8988T (cell line): ENCODE data around the gene SMIM15.
"Not testable (repeated sequence)": the region's sequence is repeated elsewhere in the genome, so short reads cannot be mapped to it uniquely, and the experiment has no call there.

Experiments
- DNase-seq: peaks from one replicate; pipeline ENCODE4 v3.0.0; 2011

SMIM15 gene, protein sequence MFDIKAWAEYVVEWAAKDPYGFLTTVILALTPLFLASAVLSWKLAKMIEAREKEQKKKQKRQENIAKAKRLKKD

DNA sequence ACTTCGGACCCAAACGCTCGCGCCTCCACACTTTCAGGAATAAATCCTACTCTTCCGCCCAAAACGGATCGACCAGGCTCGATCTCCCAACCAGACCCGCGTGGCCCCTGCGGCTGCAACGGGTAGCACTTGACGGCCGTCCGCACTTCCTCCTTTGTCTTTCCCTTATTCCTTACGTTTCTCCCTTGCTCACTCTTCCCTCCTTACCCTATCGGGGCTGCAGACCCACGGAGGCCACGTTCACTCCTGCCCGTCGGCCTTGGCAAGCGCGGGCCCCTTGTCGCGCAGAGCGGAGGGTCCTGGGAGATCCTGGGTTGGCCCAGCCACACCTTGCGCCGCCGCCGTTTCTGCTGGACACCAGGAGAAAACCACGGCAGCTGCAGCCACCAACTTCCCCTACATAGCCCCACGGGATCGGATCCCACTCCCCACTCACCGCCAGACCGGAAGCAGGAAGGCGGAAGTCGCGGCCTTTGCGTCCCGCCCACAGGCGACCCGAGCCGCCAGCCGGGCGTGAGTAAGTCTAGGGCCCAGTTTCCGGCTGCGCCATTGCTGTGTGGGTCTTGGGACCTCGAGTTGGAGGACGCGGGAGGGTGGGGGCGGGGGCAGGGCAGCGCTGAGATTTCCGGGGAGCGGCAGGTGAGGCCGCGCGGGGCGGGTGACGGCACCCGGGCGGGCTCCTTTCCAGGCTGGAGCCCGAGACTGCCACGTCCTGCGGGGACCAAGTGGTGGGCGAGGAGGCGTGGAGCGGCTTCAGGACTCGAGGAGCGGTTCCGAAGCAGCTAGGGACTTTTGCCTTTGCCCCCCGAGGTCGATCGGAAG lies at the start of gene SMIM15:
Gene SMIM15 (minus strand): TSS at position 459 of the 822 bp plus-strand sequence. CDS start 2,297 bp downstream, outside the sequence.
- DNase-seq = peak; percentile 73

DNA sequence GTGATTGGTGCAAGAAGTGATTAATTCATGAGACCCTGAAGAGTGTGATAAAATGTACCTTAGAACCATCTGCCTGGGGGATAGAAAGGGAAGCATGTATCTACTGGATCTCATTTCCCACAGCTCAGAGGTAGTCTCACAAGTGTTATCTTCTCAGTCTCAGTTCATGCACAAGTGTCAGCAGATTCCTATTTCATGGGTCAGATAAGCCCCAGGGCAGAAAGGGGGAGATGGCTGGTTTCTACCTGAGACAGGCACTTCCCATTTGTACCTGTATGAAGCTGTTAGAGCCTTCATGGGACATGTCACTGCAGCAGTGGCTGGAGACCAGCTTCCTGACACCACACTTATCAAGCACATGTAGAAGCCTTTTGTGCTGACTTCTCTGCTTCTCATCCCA lies 45.6 kb upstream of the SMIM15 start:
- DNase-seq = no peak

DNA sequence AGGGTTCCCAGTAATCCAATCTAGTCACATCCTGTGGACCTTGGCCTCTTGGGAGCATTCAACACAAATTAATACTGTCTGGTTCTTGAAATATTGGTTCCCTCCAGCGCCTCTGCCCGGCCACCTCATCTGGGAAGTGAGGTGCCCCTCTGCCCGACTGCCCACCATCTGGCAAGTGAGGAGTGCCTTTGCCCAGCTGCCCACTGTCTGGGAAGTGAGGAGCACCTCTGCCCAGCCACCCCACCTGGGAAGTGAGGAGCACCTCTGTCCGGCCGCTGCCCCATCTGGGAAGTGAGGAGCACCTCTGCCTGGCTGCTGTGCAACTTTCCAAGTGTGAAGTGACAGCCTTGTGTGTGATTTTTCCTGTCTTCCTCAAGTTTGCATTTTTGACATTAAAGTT lies 42.7 kb upstream of the SMIM15 start:
- no peak for DNase-seq

DNA sequence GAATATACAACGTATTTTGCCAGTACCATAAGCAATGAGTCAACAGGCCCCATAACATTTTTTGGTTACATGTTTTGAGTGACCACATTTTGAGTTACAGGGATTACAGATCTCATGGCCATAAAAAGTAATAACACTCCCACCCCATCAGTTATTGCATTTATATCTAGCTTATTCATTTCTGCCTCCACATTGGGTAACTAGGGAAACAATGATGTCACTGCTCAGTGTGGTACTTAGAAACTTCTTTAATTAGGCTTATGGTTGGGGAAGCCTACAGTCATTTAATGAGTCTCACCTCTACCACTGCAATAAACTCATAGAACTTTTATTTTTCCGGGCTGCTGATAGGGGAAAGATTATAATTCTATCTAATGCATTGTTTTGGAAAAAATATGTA lies 39.9 kb upstream of the SMIM15 start:
- DNase-seq = no peak

DNA sequence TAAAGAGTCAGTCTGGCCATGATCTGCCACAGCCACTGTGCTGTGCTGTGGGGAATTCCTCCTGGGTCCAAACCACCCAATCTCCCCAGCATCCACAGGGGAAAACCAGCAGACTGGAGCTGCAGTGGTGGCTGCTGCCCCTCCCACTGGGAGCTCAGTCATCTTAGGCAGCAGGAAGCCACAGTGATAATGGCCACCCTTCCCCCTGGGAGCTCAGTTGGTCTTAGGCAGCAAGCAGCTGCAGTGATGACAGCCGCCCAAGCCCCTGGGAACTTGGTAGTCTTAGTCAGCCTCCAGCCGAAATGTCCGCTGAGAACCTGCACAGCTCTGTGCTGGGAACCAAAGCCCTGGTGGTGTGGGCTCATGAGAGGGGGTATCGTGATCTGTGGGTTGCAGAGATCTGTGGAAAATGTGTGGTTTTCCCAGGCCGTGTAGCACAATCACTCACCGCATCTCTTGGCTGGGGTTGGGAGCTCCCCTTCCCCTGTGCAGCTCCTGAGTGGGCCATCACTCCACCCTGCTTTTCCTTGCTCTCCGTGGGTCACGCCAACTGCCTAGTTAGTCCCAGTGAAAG lies 38.4 kb upstream of the SMIM15 start:
- DNase-seq = no peak

DNA sequence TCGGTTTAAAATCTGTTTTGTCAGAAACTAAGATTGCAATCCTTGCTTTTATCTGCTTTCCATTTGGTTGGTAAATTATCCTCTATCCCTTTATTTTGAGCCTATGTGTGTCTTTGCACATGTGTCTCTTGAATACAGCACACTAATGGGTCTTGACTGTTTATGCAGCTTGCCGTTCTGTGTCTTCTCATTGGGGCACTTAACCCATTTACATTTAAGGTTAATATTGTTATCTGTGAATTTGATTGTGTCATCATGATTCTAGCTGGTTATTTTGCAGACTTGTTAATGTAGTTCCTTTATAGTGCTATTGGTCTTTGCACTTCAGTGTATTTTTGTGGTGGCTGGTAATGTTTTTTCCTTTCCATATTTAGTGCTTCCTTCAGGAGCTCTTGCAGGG lies 36.3 kb upstream of the SMIM15 start:
- DNase-seq = no peak

DNA sequence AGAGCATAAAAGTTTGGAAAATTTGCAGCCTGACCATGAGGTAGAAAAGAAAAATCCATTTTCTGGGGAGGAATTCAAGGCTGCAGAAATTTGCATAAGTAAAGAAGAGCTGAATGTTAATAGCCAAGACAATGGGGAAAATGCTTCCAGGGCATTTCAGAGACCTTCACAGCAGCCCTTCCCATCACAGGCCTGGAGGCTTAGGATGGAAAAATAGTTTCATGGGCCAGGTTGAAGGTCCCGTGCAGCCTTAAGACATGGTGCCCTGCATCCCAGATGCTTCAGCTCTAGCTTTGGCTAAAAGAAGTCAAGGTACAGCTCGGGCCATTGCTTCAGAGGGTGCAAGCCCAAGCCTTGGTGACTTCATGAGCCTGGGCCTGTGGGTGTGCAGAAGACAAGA lies 25.6 kb upstream of the SMIM15 start:
- DNase-seq = not testable (repeated sequence)

DNA sequence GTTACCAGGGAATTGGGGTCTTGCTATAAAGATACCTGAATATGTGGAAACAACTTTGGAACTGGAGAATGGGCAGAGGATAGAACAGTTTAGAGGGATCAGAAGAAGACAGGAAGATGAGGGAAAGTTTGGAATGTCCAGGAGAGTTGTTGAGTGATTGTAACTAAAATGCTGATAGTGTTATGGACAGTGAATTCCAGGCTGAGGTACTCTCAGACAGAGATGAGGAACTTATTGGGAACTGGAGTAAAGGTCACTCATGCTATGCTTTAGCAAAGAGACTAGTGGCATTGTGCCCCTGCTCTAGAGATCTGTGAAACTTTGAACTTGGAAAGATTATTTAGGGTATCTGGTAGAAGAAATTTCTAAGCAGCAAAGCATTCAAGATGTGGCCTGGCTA lies 25.1 kb upstream of the SMIM15 start:
- DNase-seq = not testable (repeated sequence)

DNA sequence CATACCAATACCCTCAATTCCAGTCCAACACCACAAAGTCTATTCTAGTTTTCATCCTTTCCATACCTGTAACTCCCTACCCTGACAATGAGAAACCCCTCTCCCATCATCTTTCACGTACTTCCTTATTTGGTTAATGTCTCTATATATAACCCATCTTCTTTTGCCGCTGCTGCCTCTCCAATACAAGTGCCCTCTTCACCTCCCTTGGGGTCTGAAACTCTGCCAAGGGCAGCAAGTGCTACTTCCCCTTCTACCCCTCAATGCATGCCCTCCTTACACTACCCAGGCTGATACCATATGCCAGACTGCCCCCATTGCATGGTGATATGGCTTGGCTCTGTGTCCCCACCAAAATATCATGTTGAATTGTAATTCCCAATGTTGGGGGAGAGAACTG lies 24.4 kb upstream of the SMIM15 start:
- no peak for DNase-seq

DNA sequence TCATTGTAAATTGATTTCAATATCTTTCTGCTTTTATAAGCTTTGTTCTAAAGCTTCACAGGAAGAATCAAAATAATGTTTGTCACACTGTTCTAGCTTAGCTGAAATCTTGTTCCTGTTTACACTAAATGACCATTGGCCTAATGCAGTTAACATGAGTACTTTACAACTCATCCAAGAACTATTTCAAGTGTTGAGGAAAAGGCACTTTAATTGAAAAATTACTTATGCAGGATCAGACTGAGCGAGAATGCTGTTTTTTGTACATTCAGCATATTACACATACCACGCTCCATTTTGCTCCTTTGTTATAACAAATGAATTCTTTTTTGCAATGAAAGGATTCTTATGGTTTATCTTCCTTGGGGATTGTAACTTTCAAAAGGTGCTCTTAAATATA lies 22.4 kb upstream of the SMIM15 start:
- DNase-seq = no peak

DNA sequence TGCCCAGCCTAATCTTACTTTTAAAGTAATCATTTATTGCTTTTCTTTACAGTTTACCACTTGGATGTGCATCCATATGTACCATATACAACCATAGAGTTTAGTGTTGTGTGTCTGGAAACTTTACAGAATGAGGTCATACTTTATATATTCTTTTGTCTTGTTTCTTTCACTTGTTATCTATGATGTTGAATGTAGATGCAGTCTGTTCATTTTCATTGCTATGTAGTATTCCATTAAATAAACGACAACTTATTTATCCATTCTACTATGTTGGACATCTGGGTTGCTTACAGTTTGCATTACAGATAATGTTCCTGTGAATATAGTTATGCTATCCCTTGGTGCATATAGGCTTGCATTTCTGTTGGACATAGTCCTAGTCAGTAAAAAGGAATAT lies 21.3 kb upstream of the SMIM15 start:
- DNase-seq = no peak

DNA sequence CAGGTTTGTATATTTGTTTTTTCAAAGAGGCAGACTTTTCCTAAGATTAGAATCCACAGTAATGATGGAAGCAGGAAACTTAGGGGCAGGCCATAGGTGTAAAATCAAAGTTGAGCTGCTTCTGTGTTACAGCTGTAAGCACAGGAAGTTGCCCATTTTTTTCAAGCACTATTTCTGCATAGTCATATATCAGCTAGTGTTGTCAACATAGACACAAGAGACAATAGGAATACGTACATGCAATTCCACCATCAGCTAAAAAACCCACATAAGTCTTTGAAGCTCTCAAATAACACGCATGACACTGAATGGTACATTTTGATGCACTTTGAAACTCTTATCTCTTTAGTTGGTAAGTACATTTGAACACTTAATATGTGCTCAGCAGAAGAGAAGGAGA lies 20.2 kb upstream of the SMIM15 start:
- DNase-seq = no peak

DNA sequence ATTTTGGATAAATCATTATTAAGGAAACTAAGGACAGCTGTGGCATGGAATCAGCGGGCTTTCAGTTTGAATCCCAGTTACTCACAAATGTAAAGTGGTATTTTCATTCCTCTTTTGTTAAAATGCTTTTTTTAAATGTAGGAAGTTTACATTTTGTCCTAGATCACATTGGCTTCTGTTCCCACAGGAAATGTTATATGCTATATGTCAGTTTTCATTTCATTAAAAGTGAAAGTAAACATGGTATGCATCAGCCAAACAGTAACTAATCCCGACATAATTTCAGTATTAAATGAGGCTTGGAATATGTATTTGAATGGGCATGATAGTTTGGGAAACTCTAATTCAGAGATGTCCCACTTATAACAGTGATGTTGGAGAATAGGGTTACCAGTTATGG lies 18.6 kb upstream of the SMIM15 start:
- no peak for DNase-seq

DNA sequence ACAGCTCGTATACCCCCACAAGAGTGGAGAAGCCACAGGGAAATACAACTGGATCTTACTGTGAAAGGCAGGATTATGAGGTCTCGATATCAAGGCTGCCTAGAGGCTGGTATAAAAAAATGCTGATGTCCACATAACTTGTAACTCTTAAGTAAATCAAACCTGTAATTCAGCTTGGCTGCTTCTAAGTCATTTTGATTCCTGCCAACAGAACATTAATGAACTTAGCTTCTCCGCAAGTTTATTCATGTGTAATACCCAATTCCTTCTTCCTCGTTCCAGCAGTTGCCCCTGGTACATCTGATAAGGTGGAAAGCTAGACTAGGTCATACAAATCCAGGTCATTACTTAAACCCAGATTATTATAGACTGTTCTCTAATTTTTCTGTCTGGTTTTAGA lies 16.4 kb upstream of the SMIM15 start:
- DNase-seq = no peak

DNA sequence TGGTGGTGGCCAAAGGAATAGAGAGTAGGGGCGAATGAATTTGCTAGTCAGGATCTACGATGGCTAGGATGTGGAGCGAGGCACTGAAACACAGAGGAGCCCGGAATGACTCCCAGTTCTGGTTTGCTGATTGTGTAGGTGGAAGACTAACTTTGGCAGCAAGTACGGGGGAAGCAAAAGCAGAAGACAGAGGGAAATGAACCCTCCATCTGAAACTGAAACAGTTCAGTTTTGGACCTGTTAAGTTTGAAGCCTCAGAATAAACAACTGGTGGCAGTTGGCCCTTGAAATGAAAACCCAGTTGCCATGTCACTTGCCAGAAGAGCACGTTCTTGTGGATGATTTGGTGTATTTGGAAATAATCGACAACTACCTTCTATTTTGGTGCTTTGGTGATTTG lies 15.4 kb upstream of the SMIM15 start:
- DNase-seq = no peak

DNA sequence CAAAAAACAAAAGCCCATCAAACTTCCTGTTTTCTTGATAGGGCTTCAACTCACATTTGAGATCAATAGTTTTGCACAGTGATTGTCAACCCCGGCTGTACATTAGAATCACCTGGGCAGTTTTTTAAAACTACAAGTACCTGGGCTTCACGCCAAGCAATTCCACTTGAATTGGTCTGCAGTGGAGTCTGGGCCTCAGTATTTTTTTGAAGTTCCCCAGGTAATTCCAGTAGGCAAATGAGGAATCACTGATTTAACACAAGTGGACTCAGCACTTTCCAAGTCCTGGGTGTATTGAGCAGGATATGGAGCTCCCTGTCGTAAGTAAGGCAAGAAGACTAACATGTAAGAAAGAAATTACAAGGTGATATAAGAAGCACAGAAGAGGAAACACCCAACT lies 14.8 kb upstream of the SMIM15 start:
- no peak for DNase-seq

DNA sequence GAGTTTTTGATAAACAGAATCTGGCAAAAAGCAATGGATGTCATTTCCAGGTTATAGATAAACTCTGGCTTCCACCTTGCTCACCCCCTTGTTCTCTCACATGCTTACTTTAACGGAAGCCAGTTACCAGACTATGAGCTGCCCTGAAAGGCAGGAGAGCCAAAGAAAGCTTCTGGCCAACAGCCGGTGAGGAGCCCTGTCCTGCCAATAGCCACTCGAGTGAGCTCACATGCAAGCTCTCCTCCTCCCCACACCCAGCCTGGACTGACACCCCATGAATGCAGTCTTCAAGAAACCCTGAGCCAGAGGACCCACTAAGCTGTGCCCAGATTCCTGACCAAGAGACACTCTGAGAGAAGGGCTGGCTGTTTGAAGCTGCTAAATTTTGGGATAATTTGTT lies 14.4 kb upstream of the SMIM15 start:
- no peak for DNase-seq

DNA sequence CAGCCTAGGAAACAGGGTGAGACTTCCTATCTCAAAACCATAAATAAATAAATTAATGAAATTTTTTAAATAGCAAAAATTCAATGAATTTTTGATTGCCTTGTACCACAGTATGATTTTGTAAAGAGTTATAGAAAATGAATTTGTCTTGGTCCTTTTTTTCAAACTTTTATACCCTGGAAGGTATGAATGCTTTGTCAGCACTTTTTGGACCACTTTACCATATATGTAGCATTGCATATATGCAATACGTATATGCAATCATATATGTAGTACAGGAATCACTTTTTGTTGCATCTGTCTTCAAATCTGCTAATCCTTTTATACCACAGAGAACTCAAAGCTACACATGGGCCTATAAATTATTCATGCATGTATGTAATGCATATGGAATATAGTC lies 9.2 kb upstream of the SMIM15 start:
- no peak for DNase-seq

DNA sequence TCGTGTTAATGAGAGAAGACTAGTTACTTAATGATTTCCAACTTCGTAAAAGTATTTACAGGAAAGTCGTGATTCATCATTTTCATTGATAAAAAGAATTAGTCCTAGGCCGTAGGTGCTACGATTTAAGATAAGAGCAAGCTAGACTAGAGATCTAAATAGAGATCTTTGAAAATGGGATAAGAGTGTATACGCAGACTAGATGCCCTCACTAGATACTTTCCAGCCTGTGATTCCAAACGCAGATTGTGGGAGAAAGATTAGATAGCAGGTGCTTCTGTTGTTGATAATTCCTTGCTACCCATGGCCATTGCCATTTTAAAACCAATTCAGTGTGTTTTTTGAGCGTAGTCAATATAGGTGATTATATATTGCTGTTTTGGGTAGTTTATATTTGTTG lies 6.7 kb upstream of the SMIM15 start:
- no peak for DNase-seq

DNA sequence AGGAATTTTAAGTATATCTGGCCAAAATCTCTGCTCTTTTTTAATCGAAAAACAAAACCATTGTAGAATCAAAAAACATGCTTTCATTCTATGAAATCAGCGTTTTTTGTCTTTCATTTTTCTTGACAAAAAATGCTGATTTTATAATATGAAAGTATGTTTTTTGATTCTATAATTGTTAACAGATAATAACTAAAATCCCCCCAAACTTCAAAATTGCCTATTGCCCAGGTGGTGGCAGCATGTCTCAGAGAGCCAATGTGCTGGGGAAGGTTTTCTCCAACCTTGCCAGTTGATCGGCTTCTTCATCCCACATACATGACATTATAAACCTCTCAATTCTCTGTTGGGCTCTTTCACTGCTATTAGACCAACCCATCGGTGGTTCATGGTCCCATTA lies 5.1 kb upstream of the SMIM15 start:
- peak; percentile 39 for DNase-seq

DNA sequence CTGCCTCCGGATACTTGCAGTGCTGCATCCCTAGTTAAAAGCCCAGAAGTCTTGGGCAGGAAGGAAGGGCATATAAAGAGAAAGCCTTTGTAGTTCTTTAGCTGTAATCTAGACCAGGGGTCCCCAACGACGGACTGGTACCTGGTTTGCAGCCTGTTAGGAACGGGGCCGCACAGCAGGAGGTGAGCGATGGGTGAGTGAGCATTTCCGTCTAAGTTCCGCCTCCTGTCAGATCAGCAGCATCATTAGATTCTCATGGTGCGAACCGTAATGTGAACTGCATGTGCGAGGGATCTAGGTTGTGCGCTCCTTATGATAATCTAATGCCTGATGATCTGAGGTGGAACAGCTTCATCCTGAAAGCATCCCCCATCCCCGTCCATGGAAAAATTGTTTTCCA lies 1.6 kb upstream of the SMIM15 start:
- no peak for DNase-seq

DNA sequence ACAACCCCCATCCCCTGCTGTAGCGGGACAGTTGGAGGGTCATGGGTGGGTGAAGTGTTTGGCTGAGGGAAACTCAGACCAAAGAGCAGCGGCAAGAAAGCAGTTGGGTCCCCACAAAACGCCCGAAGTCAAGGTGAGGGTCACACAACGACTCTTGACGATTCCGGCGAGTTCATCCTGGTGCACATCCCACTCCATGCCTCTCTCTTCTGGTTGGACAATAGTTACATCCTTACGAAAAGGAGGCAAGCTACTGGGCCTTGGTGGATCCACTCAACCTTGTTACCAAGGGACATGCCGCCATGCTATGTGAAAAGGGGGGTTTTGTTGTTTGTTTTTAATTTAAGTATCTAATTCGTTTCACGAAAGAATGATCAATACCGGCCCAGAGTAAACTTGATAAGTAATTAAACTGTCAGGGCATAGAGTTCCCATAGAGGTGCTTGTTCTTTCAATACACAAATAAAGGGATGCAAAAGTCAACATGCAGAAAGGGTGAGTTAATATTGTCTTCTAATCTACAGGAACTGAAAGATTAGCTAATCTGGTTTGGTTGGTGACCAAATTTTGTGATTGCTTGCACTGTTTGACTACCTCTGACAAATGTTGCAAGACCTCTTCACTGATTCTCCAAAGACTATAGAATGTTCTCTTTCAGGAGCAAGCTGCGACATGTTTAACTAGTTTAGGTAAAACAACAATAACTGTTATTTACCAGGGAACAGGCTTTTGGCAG lies 732 bp upstream of the SMIM15 start:
- DNase-seq = no peak

DNA sequence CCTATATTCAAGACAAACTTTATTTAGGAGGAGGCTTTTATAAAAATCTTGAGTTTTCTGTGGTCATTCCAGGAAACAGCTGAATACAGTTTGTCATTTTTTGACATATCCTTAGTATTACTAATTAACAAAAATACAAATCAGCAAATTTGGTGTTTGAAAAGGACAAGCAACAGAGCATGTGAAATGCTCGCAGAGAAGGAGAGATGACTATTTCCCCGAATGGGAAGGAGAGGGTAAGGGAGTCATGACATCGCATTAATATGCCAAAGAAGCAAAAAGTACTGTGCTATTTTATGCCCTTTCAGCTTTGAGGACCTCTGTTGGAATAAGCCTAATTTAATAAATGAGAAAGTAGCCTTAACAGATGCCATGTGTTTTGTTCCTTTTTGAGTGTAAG lies 1.8 kb downstream of the SMIM15 start:
- no peak for DNase-seq

DNA sequence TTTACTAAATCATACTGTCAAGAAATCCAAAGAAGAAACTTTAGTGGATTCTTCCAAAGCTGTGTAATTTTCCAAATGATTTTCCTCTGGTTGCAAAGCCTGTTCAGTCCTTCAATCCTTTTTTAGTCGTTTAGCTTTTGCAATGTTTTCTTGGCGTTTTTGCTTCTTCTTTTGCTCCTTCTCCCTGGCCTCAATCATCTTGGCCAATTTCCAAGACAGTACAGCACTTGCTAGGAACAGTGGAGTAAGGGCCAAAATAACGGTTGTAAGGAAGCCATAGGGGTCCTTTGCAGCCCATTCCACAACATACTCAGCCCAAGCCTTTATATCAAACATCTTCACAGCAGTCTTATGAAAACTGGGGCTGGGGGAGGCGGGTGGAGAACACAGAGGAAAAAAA lies 2.4 kb downstream of the SMIM15 start:
- no peak for DNase-seq
